ENCODE measurements around the gene TPT1.

DNA sequence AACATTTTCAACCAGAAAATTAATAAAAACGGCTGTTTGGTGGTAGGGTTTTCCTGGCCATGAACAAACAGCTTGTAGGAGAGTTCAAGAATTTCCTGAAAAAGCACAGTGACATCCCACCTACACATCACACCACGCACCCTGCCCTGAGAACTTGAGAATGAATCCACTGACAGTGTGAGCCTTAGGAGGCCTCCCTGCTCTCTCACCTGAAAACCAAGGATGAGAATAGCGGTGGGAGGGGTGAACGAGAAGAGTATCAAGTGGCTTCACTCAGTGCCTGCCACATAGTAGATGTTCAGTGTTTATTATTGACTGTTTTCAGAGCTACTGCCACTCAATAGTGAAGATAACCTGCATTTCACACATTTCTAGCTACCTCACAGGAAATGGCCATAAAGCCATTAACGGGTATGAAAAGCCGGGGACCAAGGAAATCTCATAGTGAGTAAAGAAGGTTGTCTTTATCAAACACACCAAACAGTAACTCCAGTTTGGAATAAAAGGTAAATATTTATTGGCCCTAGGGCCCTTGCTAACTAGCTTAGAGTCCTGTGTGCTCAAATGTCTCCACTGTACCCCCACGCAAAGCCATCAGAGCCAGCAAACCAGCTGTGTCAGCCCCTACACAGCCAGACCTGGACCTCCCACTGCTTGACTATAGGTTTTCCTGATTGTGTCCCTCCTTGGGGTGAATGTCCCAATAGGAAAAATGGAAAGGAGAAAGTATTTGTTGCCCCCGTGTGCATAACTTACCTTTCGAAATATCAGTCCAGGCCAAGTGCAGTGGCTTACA is 40.6 kb downstream of the TPT1 start:
- no peak for TF ChIP-seq CTCF (IDR thresholded peaks at IDR 0.05; ENCODE audit: low read depth, low read length, poor library complexity, severe bottlenecking)
- TF ChIP-seq EZH2phosphoT487 (IDR thresholded peaks at IDR 0.05; ENCODE audit: borderline replicate concordance, low read length), result no peak

Measured in DOHH2 (cell line).